Ascending aorta (tissue), 2 donors: ENCODE results near the gene DNAH14. TPM values are rescaled to one million over a fixed set of nuclear protein-coding genes. Genes with fewer than 3 reads are reported as not detected.

Experiments
- DNase-seq, 2 donors: peaks; one replicate each; pipeline ENCODE4 v3.0.0-alpha.2; 2019; ENCODE audit warnings: low spot score in 2 of 2
- H3K27ac ChIP-seq, 2 donors: fragments of 200-600 bp; sonication (generic); one replicate each; pipeline ENCODE4 v1.5.1; 2016 to 2017; ENCODE audit warnings: mild to moderate bottlenecking in 1 of 2
- H3K27me3 ChIP-seq: fragments of 200-600 bp; sonication (generic); one replicate; pipeline ENCODE4 v1.5.1; 2017
- H3K36me3 ChIP-seq, 2 donors: fragments of 200-600 bp; sonication (generic); one replicate each; pipeline ENCODE4 v1.5.1; 2016
- H3K4me1 ChIP-seq, 2 donors: fragments of 200-600 bp; sonication (generic); one replicate each; pipeline ENCODE4 v1.5.1; 2016 to 2017; ENCODE audit warnings: mild to moderate bottlenecking in 1 of 2
- H3K4me3 ChIP-seq, 2 donors: fragments of 200-600 bp; sonication (generic); one replicate each; pipeline ENCODE4 v1.5.1; 2016 to 2017; ENCODE audit warnings: mild to moderate bottlenecking in 1 of 2
- H3K9me3 ChIP-seq, 2 donors: fragments of 200-600 bp; sonication (generic); one replicate each; pipeline ENCODE4 v1.5.1; 2016
- CTCF ChIP-seq, 3 experiments: fragments of 200-600 bp in 2 of 3; fragments of 450-650 bp in 1 of 3; sonication (generic) in 2 of 3; IDR thresholded peaks; one replicate each; pipeline ENCODE4 v1.5.1; 2016 to 2019; ENCODE audit warnings: antibody characterized with exemption in 3 of 3, mild to moderate bottlenecking in 1 of 3, moderate library complexity in 1 of 3
- intact Hi-C: fragments of 100-400 bp; cut with DNase I; formaldehyde crosslinking; loops from one replicate; pipeline ENCODE4 v1.15.1; 2023
- total RNA-seq: library from RNA; depleted of rRNA; stranded (reverse); fragments of >200 nt; gene quantifications from one replicate; pipeline ENCODE4 v1.1.0, GENCODE V29; 2016

The DNAH14 gene
- total RNA-seq, 1 donor from 2014 or later = 1.4 TPM

DNA sequence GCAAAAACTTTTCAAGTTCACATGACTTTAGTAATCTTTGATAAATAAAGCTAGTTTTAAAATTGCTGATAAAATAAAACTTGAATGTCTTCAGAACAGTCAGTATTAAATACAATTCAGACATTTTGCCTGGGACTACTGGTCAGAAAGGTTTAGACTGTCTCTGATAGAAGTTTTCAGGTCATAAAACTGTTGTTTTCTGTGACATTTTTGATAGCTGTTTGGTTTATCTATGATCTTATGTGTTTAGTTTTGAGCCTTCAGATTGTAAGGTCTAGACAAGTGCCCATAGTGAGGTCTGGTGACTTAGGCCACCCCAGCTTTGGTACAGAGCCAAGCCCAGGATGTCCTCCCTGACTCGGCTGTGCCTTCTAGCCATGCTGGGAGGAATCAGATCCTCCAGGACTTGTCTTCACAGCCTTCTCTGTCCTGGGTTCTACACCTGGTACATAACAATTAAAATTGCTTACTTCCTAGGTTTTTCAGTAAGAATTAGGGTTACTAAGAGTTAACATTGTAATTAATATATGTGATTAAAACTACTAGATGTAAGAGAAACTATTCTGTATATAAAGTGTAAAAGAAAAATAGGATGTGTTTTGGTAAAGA lies 15.1 kb upstream of the DNAH14 start:
- intact Hi-C loops = no loop called here
- H3K4me3 ChIP-seq = no peak overlapping the region
- H3K9me3 ChIP-seq = peaks cover 0 to 8% of the 10 kb centered on the region in 2 donors
- H3K4me1 ChIP-seq = no peaks in the 10 kb centered on the region
- H3K27me3 ChIP-seq = no peaks in the 10 kb centered on the region
- DNase-seq = no peak
- no peaks in the 10 kb centered on the region for H3K36me3 ChIP-seq
- no peak overlapping the region for H3K27ac ChIP-seq
- no peak for TF ChIP-seq CTCF (IDR thresholded peaks at IDR 0.05)

DNA sequence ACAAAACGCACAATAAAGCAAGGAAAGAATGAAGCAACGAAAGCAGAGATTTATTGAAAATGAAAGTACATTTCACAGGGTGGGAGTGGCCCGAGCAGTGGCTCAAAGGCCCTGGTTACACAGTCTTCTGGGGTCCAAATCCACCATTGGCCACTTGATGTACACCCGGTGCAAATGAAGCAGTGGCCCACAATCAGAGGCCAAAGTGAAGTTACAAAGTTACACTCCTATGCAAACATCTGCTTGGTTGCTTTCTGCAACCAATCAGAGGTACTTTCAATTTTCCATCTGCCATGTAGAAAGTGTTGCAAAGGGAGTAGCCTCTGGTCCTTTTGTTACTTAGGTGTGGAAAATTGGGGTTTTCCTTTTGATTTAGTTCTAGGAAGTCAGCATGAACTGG lies 10.0 kb upstream of the DNAH14 start:
- Histone ChIP-seq H3K9me3 (peaks cover 0 to 2% of the 10 kb centered on the region in 2 donors), H3K4me1 (no peaks in the 10 kb centered on the region), H3K36me3 (no peaks in the 10 kb centered on the region), H3K27ac (no peak overlapping the region), H3K27me3 (no peaks in the 10 kb centered on the region), H3K4me3 (no peak overlapping the region)
- no peak for TF ChIP-seq CTCF (IDR thresholded peaks at IDR 0.05)
- no peak for DNase-seq
- intact Hi-C loops = no loop called here

GRCh38 chr1:224920930-224921329 lies 8.5 kb upstream of the DNAH14 start:
- Histone ChIP-seq H3K27me3 (no peaks in the 10 kb centered on the region), H3K4me3 (no peak overlapping the region), H3K4me1 (no peaks in the 10 kb centered on the region), H3K36me3 (no peaks in the 10 kb centered on the region), H3K9me3 (no peaks in the 10 kb centered on the region), H3K27ac (no peak overlapping the region)
- DNase-seq = no peak
- intact Hi-C loops = no loop called here
- no peak for TF ChIP-seq CTCF (IDR thresholded peaks at IDR 0.05)

- no peak for DNase-seq
- Histone ChIP-seq H3K4me3 (no peak overlapping the region), H3K9me3 (no peaks in the 10 kb centered on the region), H3K36me3 (no peaks in the 10 kb centered on the region), H3K4me1 (no peaks in the 10 kb centered on the region), H3K27ac (no peak overlapping the region), H3K27me3 (no peaks in the 10 kb centered on the region)
- no peak for TF ChIP-seq CTCF (IDR thresholded peaks at IDR 0.05)
- intact Hi-C loops = no loop called here
Measured at GRCh38 chr1:224921354-224921753, 8.1 kb upstream of the DNAH14 start.

GRCh38 chr1:224922404-224923164 lies 6.9 kb upstream of the DNAH14 start:
- intact Hi-C loops = no loop called here
- no peak for DNase-seq
- Histone ChIP-seq H3K27ac (no peak overlapping the region), H3K9me3 (no peaks in the 10 kb centered on the region), H3K4me1 (no peaks in the 10 kb centered on the region), H3K27me3 (no peaks in the 10 kb centered on the region), H3K36me3 (no peaks in the 10 kb centered on the region), H3K4me3 (no peak overlapping the region)
- TF ChIP-seq CTCF (IDR thresholded peaks at IDR 0.05) = peak in 2 of 3 experiments; percentile 25 to 45
